ENCODE data around the gene RGPD3.
"Not testable (repeated sequence)": the region's sequence is repeated elsewhere in the genome, so short reads cannot be mapped to it uniquely, and the experiment has no call there.

The RGPD3 gene

DNA sequence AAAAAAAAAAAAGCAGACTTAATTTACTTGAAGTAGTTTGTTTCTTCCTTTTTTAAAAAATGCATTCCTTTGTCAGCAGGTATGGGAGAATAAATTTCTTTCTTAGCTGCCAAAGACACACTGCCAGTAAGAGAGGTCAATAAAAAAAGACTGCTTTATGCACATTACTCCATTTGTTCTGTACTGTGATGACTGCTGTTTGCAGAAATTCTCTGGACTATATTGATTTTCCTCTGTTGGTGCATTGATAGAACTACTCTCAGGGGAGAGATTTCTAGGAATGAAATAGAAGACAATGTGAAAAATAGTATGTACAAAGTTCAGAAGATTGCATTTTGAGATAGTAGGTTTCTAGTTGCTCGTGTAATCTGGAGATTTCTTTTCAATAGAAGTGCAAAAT lies 11.3 kb upstream of the RGPD3 start:
- not testable (repeated sequence) for DNase-seq

DNA sequence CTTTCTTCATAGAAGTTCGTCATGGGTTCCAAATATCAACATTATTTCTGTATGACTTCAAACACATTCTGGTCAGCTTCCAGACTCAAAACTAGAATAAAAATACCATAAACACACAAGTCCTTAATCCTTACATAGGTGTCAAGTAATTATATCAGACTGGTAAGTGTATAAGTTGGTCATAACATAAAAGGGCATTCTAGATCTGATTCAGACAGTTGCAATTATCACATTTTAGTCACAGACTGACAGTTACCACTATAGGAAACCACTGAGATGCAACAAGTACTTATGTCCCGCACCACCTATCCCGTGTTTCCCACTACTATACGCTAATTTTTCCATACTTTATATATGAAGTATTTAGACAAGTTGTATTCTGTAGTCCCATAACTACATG lies 9.4 kb upstream of the RGPD3 start:
- DNase-seq, result not testable (repeated sequence)

DNA sequence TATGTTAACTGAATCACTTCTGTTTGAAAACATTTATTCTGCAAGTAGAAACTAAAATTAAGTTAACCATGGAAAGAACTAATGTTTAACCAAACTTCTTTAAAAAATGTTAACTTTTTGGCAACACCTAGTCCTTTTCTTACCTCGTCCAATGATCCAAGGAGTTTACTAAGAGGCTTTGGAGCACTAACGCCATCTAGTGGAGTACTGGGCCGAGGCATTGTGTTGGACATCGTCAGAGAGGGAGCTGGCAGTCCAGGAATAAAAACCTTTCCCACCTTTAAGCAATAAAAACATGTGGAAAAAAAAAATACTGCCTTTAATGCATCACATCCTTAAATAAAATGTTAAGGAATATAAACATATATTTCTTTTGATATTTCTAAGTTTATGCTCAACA lies 2.4 kb upstream of the RGPD3 start:
- not testable (repeated sequence) for DNase-seq

DNA sequence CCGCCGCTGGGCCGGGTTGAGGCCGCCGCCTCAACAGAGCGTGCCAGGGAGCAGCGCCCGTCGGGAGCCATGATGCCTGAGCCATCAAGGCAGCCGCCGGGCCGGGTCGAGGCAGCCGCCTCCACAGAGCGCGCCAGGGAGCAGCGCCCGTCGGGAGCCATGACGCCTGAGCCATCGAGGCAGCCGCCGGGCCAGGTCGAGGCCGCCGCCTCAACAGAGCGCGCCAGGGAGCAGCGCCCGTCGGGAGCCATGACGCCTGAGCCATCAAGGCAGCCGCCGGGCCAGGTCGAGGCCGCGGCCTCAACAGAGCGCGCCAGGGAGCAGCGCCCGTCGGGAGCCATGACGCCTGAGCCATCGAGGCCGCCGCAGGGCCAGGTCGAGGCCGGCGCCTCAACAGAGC lies 697 bp downstream of the RGPD3 start:
- DNase-seq, result not testable (repeated sequence)

DNA sequence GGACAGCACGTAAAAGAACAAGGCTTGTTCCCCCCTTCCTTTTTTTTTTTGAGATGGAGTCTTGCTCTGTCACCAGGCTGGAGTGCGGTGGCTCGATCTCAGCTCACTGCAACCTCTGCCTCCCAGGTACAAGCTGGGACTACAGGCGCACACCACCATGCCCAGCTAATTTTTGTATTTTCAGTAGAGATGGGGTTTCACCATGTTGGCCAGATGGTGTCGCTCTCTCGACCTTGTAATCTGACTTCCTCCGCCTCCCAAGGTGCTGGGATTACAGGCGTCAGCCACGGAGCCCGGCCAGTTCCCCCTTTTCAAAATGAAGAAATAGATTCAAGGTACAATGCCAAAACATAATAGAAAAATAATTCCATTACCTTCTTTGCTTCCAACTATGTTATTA lies 6.3 kb downstream of the RGPD3 start:
- DNase-seq, result not testable (repeated sequence)

DNA sequence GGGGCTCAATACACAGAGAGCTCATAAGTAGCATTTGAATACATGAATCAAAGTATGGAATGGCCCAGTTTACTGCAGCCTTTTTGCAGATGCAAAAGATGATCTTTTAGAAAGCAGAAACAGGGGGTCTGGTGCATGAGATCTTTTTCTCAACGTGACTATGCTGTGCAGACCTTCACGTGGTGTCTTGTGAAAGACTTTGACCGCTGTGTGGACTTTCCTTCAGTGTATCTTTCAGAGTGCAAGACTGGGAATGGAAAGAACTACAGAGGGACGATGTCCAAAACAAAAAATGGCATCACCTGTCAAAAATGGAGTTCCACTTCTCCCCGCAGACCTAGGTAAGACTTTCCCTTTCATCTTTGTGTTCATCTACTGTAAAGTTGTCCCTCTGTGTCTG lies 77.5 kb downstream of the RGPD3 start:
- DNase-seq, result not testable (repeated sequence)

DNA sequence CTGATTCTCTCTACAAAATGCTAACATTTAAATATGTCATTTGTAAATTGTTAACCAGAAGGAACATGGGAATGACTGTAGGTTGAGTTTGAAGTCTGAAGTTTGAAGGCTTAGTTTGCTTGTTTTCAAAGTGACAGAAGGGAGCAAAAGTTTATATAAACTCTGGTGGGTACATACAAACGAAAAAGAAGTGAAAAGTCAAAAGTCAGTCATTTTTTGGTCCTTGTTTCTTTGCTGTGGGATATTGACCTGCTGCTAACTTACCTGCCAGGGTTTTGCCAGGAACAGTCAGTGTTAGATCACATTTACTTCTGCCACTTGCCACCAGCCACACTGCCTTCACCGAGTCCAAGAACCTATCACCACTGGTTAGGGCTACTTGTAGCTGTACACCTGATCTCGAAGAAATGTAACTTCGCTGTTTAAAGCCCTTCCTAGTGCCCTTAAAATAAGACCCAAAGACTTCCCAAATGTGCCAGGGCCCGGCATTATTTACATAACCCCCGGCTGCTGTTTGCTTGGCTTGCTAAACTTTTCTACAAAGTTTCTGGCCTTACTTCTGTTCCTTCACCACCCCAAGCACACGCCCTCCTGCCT lies 79.3 kb downstream of the RGPD3 start:
- not testable (repeated sequence) for DNase-seq

DNA sequence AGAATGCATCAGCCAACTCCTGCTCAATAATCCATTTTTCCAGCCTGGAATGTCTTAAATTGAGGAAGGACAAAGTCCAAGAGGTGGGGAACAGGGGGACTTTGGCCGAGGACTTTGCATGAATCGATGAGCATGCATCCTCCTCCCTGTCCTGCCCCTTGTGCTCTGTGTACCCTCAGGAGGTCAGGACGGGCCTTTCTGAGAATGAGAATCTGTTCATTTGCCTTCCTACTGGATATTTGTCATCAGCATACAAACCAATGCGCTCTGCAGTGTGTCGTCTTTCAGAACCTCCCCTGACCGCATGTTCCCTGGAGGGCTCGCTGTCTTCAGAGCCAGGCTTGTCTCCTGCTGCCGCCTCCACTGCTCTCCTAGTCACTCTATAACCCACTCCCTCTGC lies 83.7 kb downstream of the RGPD3 start:
- not testable (repeated sequence) for DNase-seq

DNA sequence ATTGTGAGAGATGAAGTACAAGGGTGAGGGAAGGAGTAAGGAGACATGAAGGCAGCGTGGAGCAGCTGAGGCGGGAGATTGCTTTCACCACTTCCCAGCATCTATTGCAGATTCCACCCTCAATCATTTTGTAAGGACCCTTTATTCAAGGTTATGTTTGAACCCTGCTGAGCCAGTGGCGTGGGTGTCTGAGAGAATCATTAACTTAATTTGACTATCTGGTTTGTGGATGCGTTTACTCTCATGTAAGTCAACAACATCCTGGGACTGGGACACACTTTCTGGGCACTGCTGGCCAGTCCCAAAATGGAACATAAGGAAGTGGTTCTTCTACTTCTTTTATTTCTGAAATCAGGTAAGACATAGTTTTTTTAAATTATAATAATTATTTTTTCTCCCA lies 86.3 kb downstream of the RGPD3 start:
- DNase-seq, result not testable (repeated sequence)

DNA sequence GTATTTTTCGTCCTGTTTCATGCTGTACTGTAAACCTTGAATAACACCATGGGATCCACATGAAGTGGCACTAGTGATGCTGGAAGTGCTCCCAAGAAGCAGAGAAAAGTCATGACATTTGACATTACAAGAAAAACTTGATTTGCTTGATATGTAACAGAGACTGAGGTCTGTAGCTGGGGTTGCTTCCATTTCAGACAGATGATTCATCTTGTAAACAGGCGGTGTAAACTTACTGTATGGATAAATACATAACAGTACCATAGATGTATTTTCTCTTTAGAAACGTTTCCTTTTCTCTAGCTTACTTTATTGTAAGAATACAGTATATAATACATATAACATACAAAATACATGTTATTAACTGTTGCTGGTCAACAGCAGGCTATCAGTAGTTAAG lies 88.6 kb downstream of the RGPD3 start:
- not testable (repeated sequence) for DNase-seq

DNA sequence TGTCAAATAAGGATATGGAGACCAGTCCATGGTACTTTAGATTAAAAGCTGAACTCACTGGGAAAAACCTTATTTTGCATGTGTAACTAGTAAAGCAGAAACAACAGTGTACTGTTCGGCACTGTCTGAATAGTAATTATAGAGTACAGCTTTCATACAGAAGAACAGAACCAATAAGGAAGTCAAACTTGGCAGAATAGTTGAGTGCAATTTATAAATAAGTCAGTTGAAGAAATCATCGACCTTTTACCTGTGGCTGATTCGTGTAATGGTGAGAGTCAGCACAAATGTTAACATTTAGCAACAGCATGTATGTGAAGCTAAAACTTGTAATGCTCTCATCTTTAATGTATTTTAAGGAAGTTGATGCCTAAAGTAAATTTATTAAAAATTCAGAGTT lies 99.0 kb downstream of the RGPD3 start:
- DNase-seq, result not testable (repeated sequence)

DNA sequence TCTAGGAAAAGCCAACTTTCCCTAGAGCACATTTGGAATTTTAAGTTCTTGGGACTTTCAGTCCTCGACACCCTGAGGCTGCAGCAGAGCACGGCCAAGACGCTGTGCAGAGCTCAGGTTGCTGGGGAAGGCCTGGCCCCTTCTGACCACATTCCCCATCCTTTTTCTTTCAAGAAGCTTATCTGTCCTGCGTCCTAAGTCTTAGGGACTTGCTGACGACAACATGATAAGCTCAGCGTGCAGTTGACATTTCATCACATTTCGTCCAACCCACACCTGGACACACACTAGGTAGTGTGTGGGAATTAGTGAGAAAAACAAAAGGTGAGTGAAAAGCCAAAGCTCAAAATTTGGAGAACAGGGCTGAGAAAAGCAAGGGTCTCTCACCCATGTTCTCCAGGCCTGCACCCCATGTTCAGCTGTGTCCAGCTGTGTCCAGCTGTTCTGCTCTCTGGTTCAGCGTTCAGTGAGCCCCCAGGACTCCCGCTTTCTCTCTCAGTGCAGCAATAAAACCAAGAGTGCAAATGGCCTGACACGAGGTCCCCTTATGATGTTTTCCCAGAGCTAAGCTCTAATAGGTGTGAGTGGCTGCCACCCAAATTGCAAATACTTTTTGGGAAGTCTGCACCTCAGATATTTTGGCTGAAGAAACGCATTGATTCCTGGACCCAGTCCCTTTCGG lies 101.9 kb downstream of the RGPD3 start:
- DNase-seq, result no peak

DNA sequence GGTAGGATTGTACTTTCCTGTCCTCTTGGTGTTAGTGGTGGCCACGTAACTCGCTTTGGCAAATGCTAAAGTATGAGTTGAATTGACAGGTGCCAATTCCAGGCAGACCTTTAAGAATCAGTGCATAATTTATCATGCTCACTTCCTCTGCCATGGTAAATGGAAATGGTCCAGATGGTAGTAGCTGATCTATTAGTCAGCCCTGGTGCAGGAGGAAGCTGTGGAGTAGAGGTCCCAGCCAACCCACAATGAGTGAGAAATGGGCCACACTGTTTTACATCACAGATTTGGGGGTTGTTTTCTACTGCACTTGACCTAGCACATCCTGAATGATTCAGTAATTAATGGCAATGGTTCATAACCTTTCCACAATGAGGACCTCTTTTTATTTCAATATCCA lies 104.4 kb downstream of the RGPD3 start:
- DNase-seq, result no peak

DNA sequence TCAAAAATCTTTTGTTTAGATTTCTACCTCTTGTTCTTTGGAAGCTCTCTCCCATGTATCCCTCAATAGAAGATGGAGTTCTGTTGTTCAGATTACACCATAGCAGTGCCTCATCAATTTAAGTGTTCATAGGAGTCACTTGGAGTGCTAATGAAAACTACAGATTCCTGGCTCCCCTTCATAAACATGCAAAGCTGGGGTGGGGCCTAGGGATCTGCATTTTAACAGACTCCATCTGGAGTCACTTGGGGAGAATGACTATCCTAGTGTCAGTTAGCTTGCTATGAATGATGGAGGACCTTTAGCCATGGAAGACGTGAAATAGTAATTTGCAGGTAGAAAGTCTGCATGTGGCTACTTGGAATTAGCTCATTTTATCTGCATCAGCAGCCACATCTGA lies 105.4 kb downstream of the RGPD3 start:
- no peak for DNase-seq

DNA sequence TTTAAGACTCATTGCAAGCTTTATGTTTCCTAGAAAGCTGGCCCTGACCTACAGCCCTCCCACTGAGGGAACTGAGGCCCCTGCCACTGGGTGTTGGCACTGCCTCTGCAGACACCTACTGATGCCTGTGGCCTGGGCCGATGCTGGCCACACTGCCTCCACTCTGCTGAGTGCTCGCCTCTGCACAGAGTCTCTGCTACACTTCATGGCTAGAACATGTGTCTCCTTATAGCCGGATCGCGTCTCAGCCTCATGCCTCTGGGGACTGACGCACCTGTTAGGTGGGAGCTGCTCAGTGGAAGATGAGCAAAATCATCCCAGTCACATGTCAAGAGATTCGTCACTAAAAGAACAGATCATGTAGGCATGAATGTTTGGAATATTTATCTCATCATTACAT lies 108.7 kb downstream of the RGPD3 start:
- no peak for DNase-seq

DNA sequence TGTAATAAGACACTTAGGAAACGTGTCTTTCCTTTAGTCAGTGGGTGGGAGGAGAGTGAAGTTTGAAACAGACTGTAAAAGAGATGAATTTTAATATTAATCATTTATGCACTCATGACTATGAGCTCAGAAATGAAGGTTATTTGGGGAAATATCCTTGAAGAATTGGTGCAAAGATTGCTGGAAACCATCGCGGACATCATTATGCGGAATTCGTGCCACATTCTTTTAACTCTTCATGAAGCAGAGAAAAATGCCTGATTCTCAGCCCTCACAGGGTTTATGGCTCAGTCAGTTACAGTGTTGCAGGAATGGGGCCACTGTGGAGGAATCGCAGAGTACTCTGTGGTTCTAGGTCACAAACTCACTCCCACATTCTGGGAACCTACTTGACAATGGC lies 109.7 kb downstream of the RGPD3 start:
- no peak for DNase-seq

DNA sequence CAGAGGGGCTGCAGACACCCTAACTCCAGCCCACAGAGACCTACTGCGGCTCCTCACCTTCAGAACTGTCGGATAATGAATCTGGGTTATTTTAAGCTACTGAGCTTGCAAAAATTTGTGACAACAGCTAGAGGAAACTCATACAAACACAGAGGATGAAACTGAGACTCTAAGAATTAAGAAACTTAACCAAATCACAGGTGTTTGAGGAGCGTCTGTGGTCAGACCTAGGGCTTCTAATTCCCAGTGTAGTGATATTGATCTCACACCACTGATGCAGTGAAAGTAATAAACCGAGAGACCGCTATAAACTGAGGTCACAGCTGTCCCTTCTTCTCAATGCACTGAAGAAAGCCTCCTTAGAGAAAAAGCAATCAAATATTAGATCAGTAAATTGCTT lies 110.1 kb downstream of the RGPD3 start:
- no peak for DNase-seq

DNA sequence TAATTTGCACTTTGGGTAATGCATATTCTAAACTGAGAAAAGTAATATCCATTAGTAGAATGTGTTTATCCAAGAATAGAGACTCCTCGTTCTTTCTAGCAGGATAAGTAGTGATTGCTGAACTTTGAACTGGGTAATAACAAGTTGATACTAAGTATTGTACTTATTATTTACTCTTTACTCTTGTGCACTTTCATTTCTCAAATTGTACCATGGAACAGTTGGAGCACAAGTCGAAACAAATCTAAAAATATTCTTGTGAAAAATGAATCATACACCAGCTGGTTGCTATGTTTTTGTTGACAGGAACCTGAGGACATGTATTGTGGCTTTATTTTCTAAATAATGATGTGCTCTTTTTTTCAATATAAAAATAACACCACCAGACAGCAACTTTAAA lies 111.9 kb downstream of the RGPD3 start:
- no peak for DNase-seq

DNA sequence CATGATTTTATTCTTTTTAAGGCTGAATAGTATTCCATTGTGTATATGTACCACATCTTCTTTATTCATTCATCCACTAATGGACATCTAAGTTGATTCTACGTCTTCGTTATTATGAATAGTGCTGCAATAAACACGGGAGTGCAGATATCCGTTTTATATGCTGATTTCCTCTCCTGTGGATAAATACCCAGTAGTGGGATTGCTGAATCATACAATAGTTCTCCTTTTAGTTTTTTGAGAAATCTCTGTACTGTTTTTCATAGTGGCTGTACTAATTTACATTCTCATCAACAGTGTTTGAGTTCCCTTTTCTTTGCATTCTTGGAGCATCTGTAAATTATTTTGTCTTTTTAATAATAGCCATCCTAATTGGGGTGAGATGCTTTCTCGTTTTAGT lies 114.5 kb downstream of the RGPD3 start:
- DNase-seq, result no peak

DNA sequence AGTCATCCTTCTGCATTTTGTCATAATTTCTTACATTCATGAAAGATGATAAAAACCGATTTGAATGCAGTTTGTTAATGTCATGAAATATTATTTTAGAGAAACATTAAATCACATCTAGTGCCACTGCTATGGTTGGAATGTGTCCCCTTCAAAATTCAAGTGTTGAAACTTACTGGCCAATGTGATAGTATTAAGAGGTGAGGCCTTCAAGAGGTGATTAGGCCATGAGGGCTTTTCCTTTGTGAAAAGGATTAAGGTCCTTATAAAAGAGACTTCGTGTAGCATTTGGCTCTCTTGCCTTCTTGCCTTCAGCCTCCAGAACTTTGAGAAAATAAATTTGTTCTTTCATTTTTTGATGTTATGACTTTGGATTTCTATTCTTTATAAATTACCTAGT lies 117.2 kb downstream of the RGPD3 start:
- no peak for DNase-seq

DNA sequence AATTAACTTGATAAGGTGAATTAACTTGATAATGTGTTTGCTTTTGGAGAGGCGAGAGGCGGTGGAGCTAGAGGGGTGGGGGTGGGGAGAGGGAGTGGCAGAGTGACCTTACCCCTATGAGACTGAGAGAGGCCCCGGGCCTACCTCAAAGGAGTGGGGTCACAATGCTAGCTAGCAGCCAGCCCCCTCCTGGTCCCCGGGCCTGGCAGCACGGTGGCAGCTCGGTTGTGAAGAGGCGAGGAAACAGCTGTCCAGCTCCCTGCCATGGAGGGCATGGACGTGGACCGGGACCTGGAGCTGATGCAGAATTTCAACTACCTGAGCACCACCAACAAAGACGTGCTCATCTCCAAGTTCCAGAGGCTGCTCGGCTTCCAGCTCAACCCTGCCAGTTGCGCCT lies 123.9 kb downstream of the RGPD3 start:
- DNase-seq, result no peak

DNA sequence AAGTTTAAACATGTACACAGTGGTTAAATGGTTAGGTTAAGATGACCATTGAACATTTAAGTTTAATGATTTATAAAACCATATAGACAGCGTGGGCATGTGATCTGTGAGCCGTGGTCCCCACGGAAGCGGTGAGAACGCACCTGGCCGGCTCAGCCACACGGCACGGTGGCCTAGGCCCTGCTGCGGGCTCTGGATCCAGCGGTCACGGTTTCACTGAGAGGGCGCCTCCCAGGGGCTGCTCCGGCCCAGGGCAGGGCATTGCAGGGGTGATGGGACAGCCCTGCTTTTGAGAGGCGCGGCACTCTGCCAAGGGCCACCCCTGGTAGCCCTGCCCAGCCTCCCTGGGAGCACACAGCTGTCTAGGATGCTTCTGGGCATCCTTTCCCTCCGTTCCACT lies 124.9 kb downstream of the RGPD3 start:
- no peak for DNase-seq

DNA sequence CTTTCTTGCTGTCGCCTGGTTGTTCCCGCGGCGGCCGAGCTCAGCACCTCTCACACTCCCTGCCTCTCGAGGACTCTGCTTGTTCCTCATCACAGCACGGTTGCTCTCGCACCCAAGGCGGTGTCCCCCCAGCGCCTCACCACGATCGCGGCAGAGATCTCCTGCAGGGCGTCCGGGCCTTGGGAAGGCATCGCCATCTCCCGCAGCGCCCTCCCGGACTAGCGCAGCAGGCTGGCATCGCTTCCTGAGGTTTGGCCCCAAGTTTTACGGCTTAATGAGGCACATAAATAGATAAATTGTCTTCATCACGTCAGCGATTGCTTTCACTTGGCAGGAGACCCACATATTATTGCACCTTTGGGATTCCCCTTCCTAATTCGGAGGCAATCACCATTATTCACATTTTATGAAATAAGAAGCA lies 125.4 kb downstream of the RGPD3 start:
- DNase-seq, result no peak

DNA sequence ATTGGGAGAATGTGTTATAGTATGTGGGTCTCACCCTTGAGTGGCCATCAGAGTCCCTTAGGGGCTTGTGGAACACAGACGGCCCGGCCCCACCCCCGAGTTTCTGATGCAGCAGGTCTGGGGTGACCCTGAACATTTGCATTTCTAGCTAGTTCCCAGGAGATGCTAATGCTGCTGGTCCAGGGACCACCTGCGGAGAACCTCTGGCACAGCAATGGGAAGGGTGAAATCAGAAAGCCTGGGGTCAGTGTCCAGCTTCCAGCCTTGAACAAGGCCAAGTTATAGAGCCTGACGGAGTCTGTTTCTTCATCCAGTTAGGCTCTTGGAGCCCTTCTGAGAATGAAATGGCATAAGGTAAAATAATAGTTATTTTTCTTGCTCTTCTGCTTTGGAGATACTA lies 126.5 kb downstream of the RGPD3 start:
- DNase-seq, result no peak
